Ecto neural progenitor cell (in vitro differentiated cells): ENCODE data around the gene FHL2.
"Not testable (repeated sequence)": the region's sequence is repeated elsewhere in the genome, so short reads cannot be mapped to it uniquely, and the experiment has no call there.

Experiments used
- DNase-seq: peaks from one replicate; pipeline ENCODE4 v3.0.0-alpha.2; 2018; ENCODE audit warnings: low spot score

The FHL2 gene

GRCh38 chr2:105337122-105338019 lies 61.5 kb downstream of the FHL2 start, which contains the start of gene C2orf49:
TSS of gene C2orf49 (plus strand) at chr2:105337540. CDS start at chr2:105337588, 48 bp downstream.
- DNase-seq: peak; percentile 95

- DNase-seq: no peak
Observed at GRCh38 chr2:105336786-105337121, 62.1 kb downstream of the FHL2 start.

- DNase-seq: no peak
Observed at GRCh38 chr2:105335469-105335868, 63.4 kb downstream of the FHL2 start.

DNA sequence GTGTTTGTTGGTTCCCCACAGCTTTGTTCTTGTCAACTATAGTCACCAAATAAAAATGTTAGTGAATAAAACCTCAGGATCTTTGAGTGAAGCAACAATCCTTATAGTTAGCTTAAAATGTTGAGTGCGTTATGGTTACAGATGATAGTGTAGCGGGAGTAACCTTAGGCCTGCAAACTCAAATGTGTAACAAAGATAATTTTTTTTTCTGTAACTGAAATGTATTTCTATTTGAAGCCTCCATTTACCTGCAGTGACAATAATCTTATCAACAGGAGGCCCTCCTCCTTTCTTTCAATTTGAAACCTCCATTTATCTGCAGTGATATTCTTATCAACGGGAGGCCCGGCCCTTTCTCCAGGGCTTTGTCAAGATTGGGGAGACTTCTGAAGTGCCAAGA lies 64.6 kb downstream of the FHL2 start:
- DNase-seq: no peak

DNA sequence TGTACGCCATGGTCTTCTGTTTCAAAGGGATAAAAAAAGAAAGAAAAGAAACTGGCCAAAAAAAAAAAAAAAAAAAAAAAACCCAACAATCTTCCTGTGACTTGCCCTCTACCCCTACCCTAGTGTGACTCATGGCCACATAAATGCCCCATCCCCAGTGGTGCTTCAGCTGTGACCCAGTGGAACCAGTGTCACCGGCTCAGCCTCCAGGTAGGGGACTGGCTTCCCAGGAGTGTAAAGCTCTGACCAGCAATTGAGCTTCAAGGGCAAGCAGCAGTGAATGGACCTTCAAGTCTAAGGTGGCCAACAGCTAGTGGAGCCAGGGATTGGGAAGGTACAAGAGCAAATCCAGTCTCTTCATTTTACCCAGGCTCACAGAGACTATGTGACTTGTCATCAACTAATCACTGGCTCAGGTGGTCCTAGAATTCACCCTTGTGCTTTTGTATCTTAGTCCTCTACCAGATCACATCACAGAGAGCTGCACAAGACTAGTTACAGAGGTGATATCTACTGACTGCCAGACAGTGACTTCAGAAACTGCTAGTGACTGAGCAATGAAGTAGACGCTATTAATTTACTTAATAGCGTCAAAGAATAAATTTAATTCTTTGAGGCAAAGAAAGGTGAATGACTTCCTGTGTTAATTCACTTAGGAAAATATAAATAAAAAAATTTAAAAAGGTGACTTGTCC lies 68.0 kb downstream of the FHL2 start:
- DNase-seq: no peak

DNA sequence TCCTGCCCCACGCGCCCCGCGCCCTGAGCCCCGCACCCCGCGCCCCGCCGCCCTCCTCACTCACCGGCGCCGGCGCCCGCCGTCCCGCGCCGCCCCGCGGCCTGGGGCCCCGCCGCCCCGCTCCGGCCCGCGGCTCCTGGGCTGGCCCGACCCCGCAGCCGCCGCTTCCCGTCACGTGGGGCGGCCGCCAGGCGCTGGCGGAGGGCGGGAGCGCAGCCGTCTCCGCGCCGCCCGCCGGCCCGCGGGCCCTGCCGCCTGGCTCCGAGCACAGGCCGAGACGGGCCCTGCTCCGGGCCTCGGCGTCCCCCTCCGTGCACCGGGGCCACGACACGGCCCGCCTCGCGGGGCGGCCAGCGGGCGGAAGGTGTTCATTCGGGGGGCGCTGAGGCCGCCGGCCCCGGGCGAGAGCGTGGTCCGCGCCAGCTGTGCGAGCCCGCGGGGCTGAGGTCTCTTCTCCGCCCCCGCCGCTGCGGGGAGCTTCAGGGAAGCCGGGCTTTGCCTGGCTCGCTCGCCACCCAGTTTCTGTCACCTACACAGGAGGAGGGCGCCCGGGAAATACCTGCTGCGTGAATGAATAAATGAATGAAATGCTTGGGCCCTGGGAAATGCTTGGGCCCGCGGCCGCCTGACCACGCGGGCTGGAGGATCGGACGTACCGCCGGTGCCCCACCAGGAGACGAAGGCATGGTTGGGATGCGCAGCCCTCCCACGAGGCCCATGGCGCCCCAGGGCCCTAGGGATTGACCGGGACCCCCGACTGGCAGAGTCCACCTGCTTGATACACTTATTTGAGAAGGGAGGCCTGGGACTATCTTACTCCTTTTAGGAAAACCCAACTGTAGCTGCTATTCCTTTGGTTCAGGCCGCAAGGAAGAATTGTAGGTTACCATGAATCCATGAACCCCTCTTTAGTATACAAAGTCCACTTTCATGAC lies 69.0 kb downstream of the FHL2 start, which contains the start of gene TGFBRAP1:
TSS of gene TGFBRAP1 (minus strand) at position 175 of the 935 bp plus-strand sequence. CDS start 21,434 bp downstream, outside the sequence.
- peak; percentile 75 for DNase-seq

- peak; percentile 53 for DNase-seq
Observed at GRCh38 chr2:105329197-105329554, 69.7 kb downstream of the FHL2 start.

GRCh38 chr2:105328281-105329196 lies 70.3 kb downstream of the FHL2 start:
- no peak for DNase-seq

DNA sequence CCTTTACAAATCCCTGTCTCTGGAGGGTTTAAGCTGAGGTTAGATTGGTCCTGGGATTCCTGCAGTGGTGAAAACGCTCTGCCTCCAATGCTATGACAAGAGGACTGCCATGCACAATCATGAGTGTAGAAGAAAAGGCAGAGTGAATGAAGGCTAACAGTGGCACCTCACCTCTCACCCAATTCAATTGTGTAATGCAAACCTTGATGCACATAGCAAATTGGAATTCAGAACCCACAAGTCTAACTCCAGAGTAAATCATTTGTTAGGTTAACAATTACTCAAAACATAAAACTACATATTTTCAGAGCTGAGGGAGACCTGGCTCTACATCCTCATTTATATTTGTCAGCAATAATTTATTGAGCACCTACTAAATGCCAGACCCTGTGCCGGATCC lies 71.2 kb downstream of the FHL2 start:
- DNase-seq: no peak

DNA sequence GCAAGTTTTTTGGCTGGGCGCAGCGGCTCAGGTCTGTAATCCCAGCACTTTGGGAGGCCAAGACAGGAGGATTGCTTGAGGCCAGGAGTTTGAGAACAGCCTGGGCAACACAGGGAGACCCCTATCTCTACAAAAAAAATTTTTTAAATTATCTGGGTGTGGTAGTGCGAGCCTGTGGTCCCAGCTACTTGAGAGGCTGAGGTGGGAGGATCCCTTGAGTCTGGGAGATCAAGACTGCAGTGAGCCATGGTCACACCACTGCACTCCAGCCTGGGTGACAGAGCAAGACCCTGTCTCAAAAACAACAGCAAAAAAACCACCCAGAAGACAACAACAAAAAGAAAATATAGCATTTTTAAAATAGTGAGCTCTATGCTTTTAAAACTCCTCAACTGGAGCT lies 71.6 kb downstream of the FHL2 start:
- not testable (repeated sequence) for DNase-seq

GRCh38 chr2:105325389-105325963 lies 73.4 kb downstream of the FHL2 start:
- DNase-seq: no peak

GRCh38 chr2:105324732-105325131 lies 74.1 kb downstream of the FHL2 start:
- no peak for DNase-seq

- DNase-seq: no peak
Observed at GRCh38 chr2:105324101-105324500, 74.8 kb downstream of the FHL2 start.

DNA sequence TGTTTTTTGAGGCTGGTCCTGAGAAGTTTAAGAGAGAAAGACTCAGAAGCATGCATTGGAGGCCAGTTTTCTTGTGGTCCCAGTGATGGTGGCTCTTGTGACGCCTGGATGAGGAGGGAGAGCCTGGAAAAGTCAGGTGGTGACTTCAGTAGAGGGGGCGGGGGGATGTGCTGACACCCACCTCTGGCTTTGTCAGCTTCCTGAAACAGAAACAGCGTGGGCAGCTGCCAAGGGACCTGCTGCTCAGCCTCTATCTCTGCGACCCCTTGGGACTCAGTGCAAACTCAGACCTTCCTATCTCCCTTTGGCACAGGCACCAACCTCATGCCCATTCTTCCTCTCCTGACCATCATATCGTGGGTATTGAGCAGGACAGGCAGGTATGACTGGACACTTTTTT lies 75.7 kb downstream of the FHL2 start:
- DNase-seq: no peak

- no peak for DNase-seq
Observed at GRCh38 chr2:105321875-105322646, 76.8 kb downstream of the FHL2 start.

DNA sequence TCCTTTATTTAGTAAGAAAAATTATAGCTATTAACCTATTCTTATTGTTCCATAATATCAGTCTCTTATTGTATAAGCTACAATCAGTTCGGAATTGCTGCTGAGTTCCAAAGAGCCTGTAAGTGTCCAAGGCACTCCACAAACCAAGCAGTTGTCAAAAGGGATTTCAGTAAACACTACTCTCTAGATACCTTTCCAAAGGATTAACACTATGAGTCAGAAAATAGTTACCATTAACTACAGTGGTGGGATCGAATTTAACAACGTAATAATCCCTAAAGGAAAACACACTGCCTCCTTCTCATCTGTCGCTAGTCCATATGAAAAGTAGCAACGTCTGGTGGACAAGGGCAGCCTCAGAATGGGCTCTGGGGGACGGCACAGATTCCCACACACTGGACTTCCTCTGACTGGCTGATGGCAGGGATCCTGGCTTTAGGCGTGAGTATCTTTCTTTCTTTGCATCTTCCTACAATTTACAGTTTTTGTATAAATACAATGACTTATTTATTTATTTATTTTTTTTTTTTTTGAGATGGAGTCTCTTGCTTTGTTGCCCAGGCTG lies 78.1 kb downstream of the FHL2 start:
- DNase-seq: no peak

DNA sequence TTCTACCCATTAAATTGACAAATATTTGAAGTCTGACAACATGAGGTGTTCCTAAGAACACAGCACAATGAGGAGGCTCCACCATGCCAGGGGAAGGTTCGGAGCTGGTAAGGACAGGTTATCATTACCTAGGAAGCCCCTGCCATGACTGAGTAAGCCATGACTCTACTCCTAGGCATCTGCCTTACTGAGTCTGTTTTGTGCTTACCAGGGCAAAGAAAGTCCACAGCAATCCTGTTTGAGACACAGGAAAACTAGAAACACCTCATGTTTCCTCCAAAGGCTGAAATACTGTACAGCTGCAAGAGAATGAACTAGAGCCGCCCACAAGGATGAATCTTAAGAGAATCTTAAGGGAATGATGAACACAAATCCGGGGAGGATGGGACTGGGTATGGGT lies 80.9 kb downstream of the FHL2 start:
- DNase-seq: no peak

- DNase-seq: no peak
Observed at GRCh38 chr2:105315314-105315713, 83.5 kb downstream of the FHL2 start.

GRCh38 chr2:105313877-105314276 lies 85.0 kb downstream of the FHL2 start:
- DNase-seq: no peak
